ENCODE measurements around the gene TSPAN7.

The TSPAN7 gene

DNA sequence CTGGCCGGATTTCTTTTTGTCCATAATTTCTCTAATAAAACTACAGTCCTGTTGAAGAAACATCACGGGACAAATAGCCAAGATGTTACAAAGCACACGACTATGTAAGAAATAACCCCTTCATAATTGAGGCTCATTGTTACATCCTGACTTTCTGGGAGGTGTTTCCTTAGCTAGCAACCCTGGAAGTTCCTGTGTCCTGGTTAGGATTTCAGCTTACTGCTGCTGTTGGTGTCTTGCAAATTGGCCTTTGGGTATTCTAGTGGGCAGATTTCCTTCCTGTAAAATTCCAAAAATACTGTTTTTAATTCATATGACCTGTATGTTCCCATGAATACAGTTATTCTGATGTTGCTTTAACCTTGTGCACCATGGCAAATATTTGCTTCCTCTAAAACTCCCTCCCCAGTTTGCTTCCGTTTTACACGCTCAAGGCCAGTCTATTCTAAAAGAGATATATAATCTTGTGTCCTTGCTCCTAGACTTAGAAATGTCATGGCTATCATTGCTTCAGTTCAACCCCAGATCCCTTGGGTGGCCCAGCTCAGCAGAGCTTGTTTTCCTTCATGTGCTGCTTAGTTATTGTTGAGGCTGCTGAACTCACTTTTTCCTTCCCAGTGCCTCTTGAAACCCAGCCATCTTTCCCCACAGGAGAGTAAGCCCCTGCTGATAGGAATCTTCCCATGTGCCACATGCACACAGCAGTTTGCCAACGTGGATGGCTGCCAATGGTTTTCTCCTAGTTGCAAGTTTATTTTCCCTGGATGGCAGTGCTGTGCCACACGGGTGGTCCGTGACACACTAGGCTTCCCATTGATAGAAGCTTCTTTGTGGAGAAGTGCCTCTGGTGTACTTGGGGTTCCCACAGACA lies 75.8 kb downstream of the TSPAN7 start:
- H3K27me3 ChIP-seq (replicated peaks; ENCODE audit: control insufficient read depth, insufficient read depth, low read length): no peaks in the 10 kb centered on the region
- H3K4me3 ChIP-seq (replicated peaks; ENCODE audit: low read depth, low read length): no peak overlapping the region
- no peak for DNase-seq (ENCODE audit: extremely low read depth, insufficient read length)
- TF ChIP-seq, protein P1, sequence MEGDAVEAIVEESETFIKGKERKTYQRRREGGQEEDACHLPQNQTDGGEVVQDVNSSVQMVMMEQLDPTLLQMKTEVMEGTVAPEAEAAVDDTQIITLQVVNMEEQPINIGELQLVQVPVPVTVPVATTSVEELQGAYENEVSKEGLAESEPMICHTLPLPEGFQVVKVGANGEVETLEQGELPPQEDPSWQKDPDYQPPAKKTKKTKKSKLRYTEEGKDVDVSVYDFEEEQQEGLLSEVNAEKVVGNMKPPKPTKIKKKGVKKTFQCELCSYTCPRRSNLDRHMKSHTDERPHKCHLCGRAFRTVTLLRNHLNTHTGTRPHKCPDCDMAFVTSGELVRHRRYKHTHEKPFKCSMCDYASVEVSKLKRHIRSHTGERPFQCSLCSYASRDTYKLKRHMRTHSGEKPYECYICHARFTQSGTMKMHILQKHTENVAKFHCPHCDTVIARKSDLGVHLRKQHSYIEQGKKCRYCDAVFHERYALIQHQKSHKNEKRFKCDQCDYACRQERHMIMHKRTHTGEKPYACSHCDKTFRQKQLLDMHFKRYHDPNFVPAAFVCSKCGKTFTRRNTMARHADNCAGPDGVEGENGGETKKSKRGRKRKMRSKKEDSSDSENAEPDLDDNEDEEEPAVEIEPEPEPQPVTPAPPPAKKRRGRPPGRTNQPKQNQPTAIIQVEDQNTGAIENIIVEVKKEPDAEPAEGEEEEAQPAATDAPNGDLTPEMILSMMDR (IDR thresholded peaks at IDR 0.05; ENCODE audit: insufficient read depth, low read length, poor library complexity, severe bottlenecking): no peak
- H3K36me3 ChIP-seq (ENCODE audit: control insufficient read depth, insufficient read depth, low read length): no peaks in the 10 kb centered on the region

DNA sequence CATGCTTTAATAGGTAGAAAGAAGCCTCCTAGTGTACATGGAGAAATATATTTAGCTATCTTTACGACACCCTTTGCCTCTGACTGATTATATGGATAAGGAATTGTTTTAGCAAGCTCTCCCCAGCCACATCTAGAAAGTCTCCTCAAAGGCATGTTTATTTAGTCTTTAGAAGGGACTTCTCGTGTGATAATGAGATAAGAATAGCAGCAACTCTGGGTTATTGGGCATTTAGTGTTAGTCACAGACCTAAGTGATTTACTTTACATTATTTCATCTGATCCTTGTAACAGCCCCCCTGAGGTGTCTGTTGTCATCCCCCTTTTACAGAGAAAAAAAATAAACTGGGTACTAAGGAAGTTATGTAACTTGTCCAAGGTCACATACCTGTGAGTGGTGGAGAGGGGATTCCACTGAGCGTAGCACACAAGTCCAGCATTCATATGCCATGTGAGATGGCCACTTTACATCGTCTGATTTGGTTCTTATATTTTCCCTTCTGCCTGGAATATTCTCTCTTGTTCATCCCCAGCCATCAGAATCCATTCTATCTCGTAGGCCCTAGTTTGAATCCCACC lies 77.7 kb downstream of the TSPAN7 start:
- Histone ChIP-seq H3K36me3 (ENCODE audit: control insufficient read depth, insufficient read depth, low read length) (no peaks in the 10 kb centered on the region), H3K27me3 (replicated peaks; ENCODE audit: control insufficient read depth, insufficient read depth, low read length) (no peaks in the 10 kb centered on the region), H3K4me3 (replicated peaks; ENCODE audit: low read depth, low read length) (no peak overlapping the region)
- TF ChIP-seq, protein P1 (IDR thresholded peaks at IDR 0.05; ENCODE audit: insufficient read depth, low read length, poor library complexity, severe bottlenecking): no peak
- no peak for DNase-seq (ENCODE audit: extremely low read depth, insufficient read length)

DNA sequence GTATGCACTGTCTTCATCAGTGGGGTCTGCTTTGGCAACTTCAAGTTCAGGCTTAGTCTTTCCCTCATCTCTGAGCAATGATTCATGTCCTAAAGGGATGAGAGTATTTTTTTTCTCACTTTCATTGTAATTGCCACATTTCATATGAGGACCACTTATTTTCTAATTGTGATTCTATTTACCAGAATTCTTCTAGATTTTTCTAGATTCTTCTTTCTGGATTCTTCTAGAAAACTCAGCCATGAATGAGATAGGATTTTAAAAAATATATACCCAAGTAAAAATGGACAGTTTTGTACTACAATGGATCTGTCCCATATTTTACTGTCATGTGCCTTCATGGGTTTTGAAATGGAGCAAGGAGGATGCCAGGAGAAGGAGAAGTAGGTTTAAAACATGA lies 78.4 kb downstream of the TSPAN7 start:
- Histone ChIP-seq H3K27me3 (replicated peaks; ENCODE audit: control insufficient read depth, insufficient read depth, low read length) (no peaks in the 10 kb centered on the region), H3K36me3 (ENCODE audit: control insufficient read depth, insufficient read depth, low read length) (no peaks in the 10 kb centered on the region)
- no peak for DNase-seq (ENCODE audit: extremely low read depth, insufficient read length)

DNA sequence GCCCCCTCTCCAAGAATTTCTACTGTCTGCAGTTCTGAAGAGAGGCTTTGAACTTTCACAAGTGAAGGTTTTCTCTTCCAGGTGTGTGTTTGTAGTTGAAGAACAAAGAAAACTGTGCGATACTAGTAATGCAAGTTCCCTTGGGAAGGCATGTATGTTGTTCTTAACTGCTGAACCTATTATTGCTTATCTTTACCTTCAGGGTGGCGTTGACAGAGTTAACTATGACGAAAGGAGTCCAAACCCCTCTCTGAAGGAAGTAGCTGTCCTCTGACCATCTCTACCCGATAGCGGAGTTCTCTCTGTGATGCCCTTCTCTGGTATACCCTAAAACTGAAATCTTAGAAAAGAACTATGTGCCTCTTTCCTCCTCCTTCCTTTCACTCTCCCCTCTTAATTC lies 79.9 kb downstream of the TSPAN7 start:
- no peak for DNase-seq (ENCODE audit: extremely low read depth, insufficient read length)
- Histone ChIP-seq H3K4me3 (replicated peaks; ENCODE audit: low read depth, low read length) (no peak overlapping the region), H3K27me3 (replicated peaks; ENCODE audit: control insufficient read depth, insufficient read depth, low read length) (no peaks in the 10 kb centered on the region), H3K36me3 (ENCODE audit: control insufficient read depth, insufficient read depth, low read length) (no peaks in the 10 kb centered on the region)
- TF ChIP-seq, protein P1 (IDR thresholded peaks at IDR 0.05; ENCODE audit: insufficient read depth, low read length, poor library complexity, severe bottlenecking): no peak

More for the DNA sequence above, 78.4 kb downstream of the TSPAN7 start:
- TF ChIP-seq, protein P1 (IDR thresholded peaks at IDR 0.05; ENCODE audit: insufficient read depth, low read length, poor library complexity, severe bottlenecking): no peak
- H3K4me3 ChIP-seq (replicated peaks; ENCODE audit: low read depth, low read length): no peak overlapping the region

DNA sequence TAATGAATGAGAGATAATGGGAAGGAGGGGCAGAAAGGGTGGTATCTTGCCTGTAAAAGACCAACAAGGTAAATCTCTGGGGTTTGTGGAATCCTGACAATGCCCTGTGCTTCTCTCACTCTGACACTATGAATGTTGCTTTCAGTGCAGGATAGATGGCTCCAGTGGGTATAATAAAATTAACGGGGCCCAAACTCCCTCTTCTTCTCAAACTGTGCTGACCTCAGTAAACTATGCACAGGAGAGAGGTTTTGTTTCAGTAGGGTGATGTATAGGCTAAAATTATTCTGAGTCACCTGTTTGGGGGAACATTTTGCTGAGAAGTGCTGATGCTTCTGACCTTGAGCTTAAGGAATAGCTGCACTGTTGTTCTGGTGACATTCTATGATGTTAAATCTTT lies 82.6 kb downstream of the TSPAN7 start:
- Histone ChIP-seq H3K4me3 (replicated peaks; ENCODE audit: low read depth, low read length) (no peak overlapping the region), H3K27me3 (replicated peaks; ENCODE audit: control insufficient read depth, insufficient read depth, low read length) (no peaks in the 10 kb centered on the region), H3K36me3 (ENCODE audit: control insufficient read depth, insufficient read depth, low read length) (no peaks in the 10 kb centered on the region)
- TF ChIP-seq, protein P1 (IDR thresholded peaks at IDR 0.05; ENCODE audit: insufficient read depth, low read length, poor library complexity, severe bottlenecking): no peak
- DNase-seq (ENCODE audit: extremely low read depth, insufficient read length): no peak

Measured in GM06990 (cell line).